H9 (cell line): ENCODE results near the gene ABHD16A. TPM values are rescaled to one million over a fixed set of nuclear protein-coding genes. Genes with fewer than 3 reads are reported as not detected.
A peak's percentile ranks its signal among the peaks of the same experiment; 100 is the strongest.

Experiments
- DNase-seq: peaks from one replicate; pipeline ENCODE4 v3.0.0-alpha.2; 2017
- H2AFZ ChIP-seq: one replicate; pipeline ENCODE4 v1.6.1; 2013; ENCODE audit warnings: mild to moderate bottlenecking, low read length, control low read depth, moderate library complexity
- H2AK5ac ChIP-seq: 2 replicates; pipeline ENCODE4 v1.6.1; 2013; ENCODE audit warnings: low read length, control low read depth, mixed read lengths; ENCODE audit not compliant: insufficient read length
- H2BK120ac ChIP-seq: one replicate; pipeline ENCODE4 v1.6.1; 2013; ENCODE audit warnings: low read depth, mild to moderate bottlenecking, low read length, control low read depth, inconsistent platforms; ENCODE audit not compliant: poor library complexity, severe bottlenecking
- H2BK12ac ChIP-seq: 2 replicates; pipeline ENCODE4 v1.6.1; 2013; ENCODE audit warnings: low read length, control low read depth, mixed read lengths, low read depth; ENCODE audit not compliant: insufficient read length
- H2BK15ac ChIP-seq: 2 replicates; pipeline ENCODE4 v1.6.1; 2013; ENCODE audit warnings: low read depth, low read length, control low read depth
- H2BK20ac ChIP-seq: one replicate; pipeline ENCODE4 v1.6.1; 2013; ENCODE audit warnings: low read depth, mild to moderate bottlenecking, low read length, control low read depth, inconsistent platforms; ENCODE audit not compliant: poor library complexity, severe bottlenecking
- H2BK5ac ChIP-seq: 2 replicates; pipeline ENCODE4 v1.6.1; 2013; ENCODE audit warnings: low read length, control low read depth, mixed read lengths; ENCODE audit not compliant: insufficient read length
- H3K14ac ChIP-seq: 2 replicates; pipeline ENCODE4 v1.6.1; 2013; ENCODE audit warnings: low read length, control low read depth; ENCODE audit not compliant: insufficient read depth
- H3K18ac ChIP-seq: 2 replicates; pipeline ENCODE4 v1.6.1; 2013; ENCODE audit warnings: low read depth, mild to moderate bottlenecking, mixed read lengths, low read length, control low read depth; ENCODE audit not compliant: insufficient read length
- H3K23ac ChIP-seq: 2 replicates; pipeline ENCODE4 v1.6.1; 2013; ENCODE audit warnings: low read length, control low read depth, mixed read lengths, low read depth; ENCODE audit not compliant: insufficient read length
- H3K23me2 ChIP-seq: 2 replicates; pipeline ENCODE4 v1.6.1; 2013; ENCODE audit warnings: low read depth, mild to moderate bottlenecking, mixed read lengths, low read length, control low read depth; ENCODE audit not compliant: insufficient read length, poor library complexity, severe bottlenecking
- H3K27ac ChIP-seq: 2 replicates; pipeline ENCODE4 v1.5.1; 2013; ENCODE audit warnings: low read length, control low read depth, mixed read lengths, low read depth; ENCODE audit not compliant: insufficient read length
- H3K27me3 ChIP-seq: 2 replicates; pipeline ENCODE4 v1.6.1; 2013; ENCODE audit warnings: low read length, control low read depth, inconsistent platforms; ENCODE audit not compliant: insufficient read depth
- H3K4ac ChIP-seq: 2 replicates; pipeline ENCODE4 v1.6.1; 2013; ENCODE audit warnings: low read depth, mild to moderate bottlenecking, control low read depth, inconsistent platforms, low read length, moderate library complexity
- H3K4me1 ChIP-seq: 2 replicates; pipeline ENCODE4 v1.6.1; 2013; ENCODE audit warnings: low read length, control low read depth, inconsistent platforms; ENCODE audit not compliant: insufficient read depth
- H3K4me2 ChIP-seq: 2 replicates; pipeline ENCODE4 v1.6.1; 2013; ENCODE audit warnings: low read length, control low read depth, mixed read lengths; ENCODE audit not compliant: insufficient read length, insufficient read depth
- H3K56ac ChIP-seq: 2 replicates; pipeline ENCODE4 v1.6.1; 2013; ENCODE audit warnings: low read depth, mild to moderate bottlenecking, mixed read lengths, low read length, control low read depth; ENCODE audit not compliant: insufficient read length
- H3K79me1 ChIP-seq: 2 replicates; pipeline ENCODE4 v1.6.1; 2013; ENCODE audit warnings: low read depth, mild to moderate bottlenecking, moderate library complexity, low read length, control low read depth, inconsistent platforms; ENCODE audit not compliant: insufficient read depth, poor library complexity, severe bottlenecking
- H3K79me2 ChIP-seq: 2 replicates; pipeline ENCODE4 v1.6.1; 2013; ENCODE audit warnings: low read length, control low read depth, inconsistent platforms; ENCODE audit not compliant: insufficient read depth
- H3K9ac ChIP-seq: 2 replicates; pipeline ENCODE4 v1.6.1; 2013; ENCODE audit warnings: low read length, control low read depth, mixed read lengths; ENCODE audit not compliant: insufficient read length; ENCODE audit errors: extremely low read depth
- H3K9me3 ChIP-seq: one replicate; pipeline ENCODE4 v1.6.1; 2013; ENCODE audit warnings: low read depth, low read length, inconsistent platforms; ENCODE audit not compliant: control insufficient read depth
- H3T11ph ChIP-seq: one replicate; pipeline ENCODE4 v1.6.1; 2013; ENCODE audit warnings: mild to moderate bottlenecking, low read length, control low read depth, inconsistent platforms
- H4K20me1 ChIP-seq: one replicate; pipeline ENCODE4 v1.6.1; 2013; ENCODE audit not compliant: control insufficient read depth, insufficient read length, insufficient read depth
- H4K5ac ChIP-seq: 2 replicates; pipeline ENCODE4 v1.6.1; 2013; ENCODE audit warnings: low read depth, mild to moderate bottlenecking, mixed read lengths, low read length, control low read depth; ENCODE audit not compliant: insufficient read length
- H4K8ac ChIP-seq: replicated peaks from 2 replicates; pipeline ENCODE4 v1.6.1; 2013; ENCODE audit warnings: low read length, control low read depth, mixed read lengths, low read depth; ENCODE audit not compliant: insufficient read length
- H4K91ac ChIP-seq: 2 replicates; pipeline ENCODE4 v1.6.1; 2013; ENCODE audit warnings: low read depth, mild to moderate bottlenecking, moderate library complexity, mixed read lengths, low read length, control low read depth; ENCODE audit not compliant: insufficient read length
- H3K27ac Mint-ChIP-seq, 3 experiments: 2 replicates in 2 of 3; 3 replicates in 1 of 3; pipeline ENCODE4 v1.8.0; 2020 to 2021; ENCODE audit warnings: mixed read lengths in 3 of 3, mild to moderate bottlenecking in 1 of 3, moderate library complexity in 1 of 3
- H3K27me3 Mint-ChIP-seq: 2 replicates; pipeline ENCODE4 v1.8.0; 2021; ENCODE audit warnings: low read depth, mild to moderate bottlenecking, moderate library complexity, mixed read lengths
- H3K36me3 Mint-ChIP-seq, 3 experiments: 2 replicates in 2 of 3; 3 replicates in 1 of 3; pipeline ENCODE4 v1.8.0; 2020 to 2021; ENCODE audit warnings: low read depth in 3 of 3, mixed read lengths in 3 of 3; ENCODE audit not compliant: insufficient read depth in 1 of 3
- H3K4me1 Mint-ChIP-seq, 2 experiments: 2 replicates each; pipeline ENCODE4 v1.8.0; 2020; ENCODE audit warnings: mixed read lengths in 2 of 2
- H3K4me3 Mint-ChIP-seq, 2 experiments: 2 replicates in 1 of 2; 3 replicates in 1 of 2; pipeline ENCODE4 v1.8.0; 2020 to 2021; ENCODE audit warnings: mild to moderate bottlenecking in 2 of 2, mixed read lengths in 2 of 2, moderate library complexity in 1 of 2
- H3K9me3 Mint-ChIP-seq, 2 experiments: 2 replicates in 1 of 2; 3 replicates in 1 of 2; pipeline ENCODE4 v1.8.0; 2020; ENCODE audit warnings: mild to moderate bottlenecking in 2 of 2, mixed read lengths in 2 of 2, moderate library complexity in 1 of 2
- whole genome bisulfite sequencing: extraction: QIAGEN DNeasy Blood & Tissue Kit; methylation state at CpG from one replicate; pipeline ENCODE4 v1.1.7; 2013; ENCODE audit warnings: missing lambda C conversion rate, low lambda C conversion rate, mixed read lengths; ENCODE audit not compliant: insufficient read length; ENCODE audit errors: extremely low coverage; 5-methylcytosine and 5-hydroxymethylcytosine counted together
- total RNA-seq: library from RNA; stranded (reverse); gene quantifications from 2 replicates; pipeline ENCODE4 v1.2.1, GENCODE V29; 2021
- TF ChIP-seq, protein P1 (sequence below): fragments of 200-600 bp; sonication (generic); conservative IDR thresholded peaks from 3 replicates; pipeline ENCODE4 v1.8.0; 2021; ENCODE audit warnings: antibody characterized with exemption, mild to moderate bottlenecking

Gene ABHD16A
- total RNA-seq, 1 experiment from 2014 or later, result 34.4 TPM

GRCh38 chr6:31683591-31683990 lies 19.5 kb downstream of the ABHD16A start:
- Histone ChIP-seq H3K9ac (no peak overlapping the region), H3K4ac (no peak overlapping the region)
- DNase-seq, result peak; percentile 60

More at GRCh38 chr6:31683591-31683990, 19.5 kb downstream of the ABHD16A start:
- no CpG with 5 or more reads among the region's 13 CpGs for WGBS
- peaks cover 4 to 31% (median 20%) of the 10 kb centered on the region in 3 experiments for H3K36me3 Mint-ChIP-seq
- no peak overlapping the region for H2BK20ac ChIP-seq
- no peaks in the 10 kb centered on the region for H3K4me1 ChIP-seq
- H2BK12ac ChIP-seq, result no peak overlapping the region
- TF ChIP-seq, protein P1, sequence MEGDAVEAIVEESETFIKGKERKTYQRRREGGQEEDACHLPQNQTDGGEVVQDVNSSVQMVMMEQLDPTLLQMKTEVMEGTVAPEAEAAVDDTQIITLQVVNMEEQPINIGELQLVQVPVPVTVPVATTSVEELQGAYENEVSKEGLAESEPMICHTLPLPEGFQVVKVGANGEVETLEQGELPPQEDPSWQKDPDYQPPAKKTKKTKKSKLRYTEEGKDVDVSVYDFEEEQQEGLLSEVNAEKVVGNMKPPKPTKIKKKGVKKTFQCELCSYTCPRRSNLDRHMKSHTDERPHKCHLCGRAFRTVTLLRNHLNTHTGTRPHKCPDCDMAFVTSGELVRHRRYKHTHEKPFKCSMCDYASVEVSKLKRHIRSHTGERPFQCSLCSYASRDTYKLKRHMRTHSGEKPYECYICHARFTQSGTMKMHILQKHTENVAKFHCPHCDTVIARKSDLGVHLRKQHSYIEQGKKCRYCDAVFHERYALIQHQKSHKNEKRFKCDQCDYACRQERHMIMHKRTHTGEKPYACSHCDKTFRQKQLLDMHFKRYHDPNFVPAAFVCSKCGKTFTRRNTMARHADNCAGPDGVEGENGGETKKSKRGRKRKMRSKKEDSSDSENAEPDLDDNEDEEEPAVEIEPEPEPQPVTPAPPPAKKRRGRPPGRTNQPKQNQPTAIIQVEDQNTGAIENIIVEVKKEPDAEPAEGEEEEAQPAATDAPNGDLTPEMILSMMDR, result no peak
- H2AK5ac ChIP-seq, result no peak overlapping the region
- no peak overlapping the region for H3T11ph ChIP-seq
- H3K4me2 ChIP-seq, result peak overlapping the region; percentile 51
- H3K27ac ChIP-seq, result no peak overlapping the region
- no peak overlapping the region for H2BK15ac ChIP-seq
- no peak overlapping the region for H3K18ac ChIP-seq
- H2AFZ ChIP-seq, result no peak overlapping the region
- no peak overlapping the region for H2BK5ac ChIP-seq
- no peak overlapping the region for H4K5ac ChIP-seq
- H3K56ac ChIP-seq, result no peak overlapping the region
- peak overlapping the region in 2 of 3 experiments; percentile 67 to 98; a peak in 5 of 7 replicates for H3K27ac Mint-ChIP-seq
- no peaks in the 10 kb centered on the region; a peak in 3 of 5 replicates for H3K9me3 Mint-ChIP-seq
- H3K23ac ChIP-seq, result no peak overlapping the region
- peaks cover 18% of the 10 kb centered on the region for H3K23me2 ChIP-seq
- H4K91ac ChIP-seq, result no peak overlapping the region
- no peaks in the 10 kb centered on the region for H4K20me1 ChIP-seq
- no peaks in the 10 kb centered on the region for H3K79me1 ChIP-seq
- H4K8ac ChIP-seq, result no peak overlapping the region
- peaks cover 26% of the 10 kb centered on the region for H3K27me3 Mint-ChIP-seq
- no peaks in the 10 kb centered on the region; the same call in 1 of the 2 replicates for H3K27me3 ChIP-seq
- no peaks in the 10 kb centered on the region for H3K9me3 ChIP-seq
- no peak overlapping the region for H2BK120ac ChIP-seq
- peaks cover 25 to 30% of the 10 kb centered on the region in 2 experiments for H3K4me1 Mint-ChIP-seq
- H3K79me2 ChIP-seq, result no peaks in the 10 kb centered on the region
- peak overlapping the region; percentile 76 to 89 for H3K4me3 Mint-ChIP-seq
- H3K14ac ChIP-seq, result no peak overlapping the region
